Neutrophil (primary cell): ENCODE data around the gene LYZL6.

Source experiments
- H3K27ac ChIP-seq: fragments of 200-600 bp; sonication (generic); 2 replicates; pipeline ENCODE4 v1.5.1; 2016; ENCODE audit warnings: mild to moderate bottlenecking, moderate library complexity
- H3K27me3 ChIP-seq: fragments of 200-600 bp; sonication (generic); 2 replicates; pipeline ENCODE4 v1.6.0; 2016; ENCODE audit warnings: mild to moderate bottlenecking
- H3K36me3 ChIP-seq: fragments of 200-600 bp; sonication (generic); 2 replicates; pipeline ENCODE4 v1.5.1; 2017
- H3K4me1 ChIP-seq, 2 experiments: fragments of 200-600 bp in 1 of 2; sonication (generic) in 1 of 2; 1 replicate in 1 of 2; 2 replicates in 1 of 2; pipeline versions ENCODE4 v1.5.1 to v1.6.1; 2013 to 2016; ENCODE audit warnings: low read depth in 1 of 2, low read length in 1 of 2, mild to moderate bottlenecking in 1 of 2, moderate library complexity in 1 of 2; ENCODE audit not compliant: control insufficient read depth in 1 of 2, insufficient read depth in 1 of 2
- H3K4me3 ChIP-seq, 2 experiments: fragments of 200-600 bp in 1 of 2; sonication (generic) in 1 of 2; 1 replicate in 1 of 2; 2 replicates in 1 of 2; pipeline ENCODE4 v1.5.1; 2013 to 2016; ENCODE audit warnings: low read depth in 1 of 2, low read length in 1 of 2, mild to moderate bottlenecking in 1 of 2, moderate library complexity in 1 of 2
- H3K9me3 ChIP-seq: fragments of 200-600 bp; sonication (generic); 2 replicates; pipeline ENCODE4 v1.5.1; 2016
- TF ChIP-seq, protein P1 (sequence below): fragments of 200-600 bp; sonication (generic); IDR thresholded peaks from 2 replicates; pipeline ENCODE4 v1.5.1; 2016; ENCODE audit warnings: antibody characterized with exemption

Gene LYZL6

DNA sequence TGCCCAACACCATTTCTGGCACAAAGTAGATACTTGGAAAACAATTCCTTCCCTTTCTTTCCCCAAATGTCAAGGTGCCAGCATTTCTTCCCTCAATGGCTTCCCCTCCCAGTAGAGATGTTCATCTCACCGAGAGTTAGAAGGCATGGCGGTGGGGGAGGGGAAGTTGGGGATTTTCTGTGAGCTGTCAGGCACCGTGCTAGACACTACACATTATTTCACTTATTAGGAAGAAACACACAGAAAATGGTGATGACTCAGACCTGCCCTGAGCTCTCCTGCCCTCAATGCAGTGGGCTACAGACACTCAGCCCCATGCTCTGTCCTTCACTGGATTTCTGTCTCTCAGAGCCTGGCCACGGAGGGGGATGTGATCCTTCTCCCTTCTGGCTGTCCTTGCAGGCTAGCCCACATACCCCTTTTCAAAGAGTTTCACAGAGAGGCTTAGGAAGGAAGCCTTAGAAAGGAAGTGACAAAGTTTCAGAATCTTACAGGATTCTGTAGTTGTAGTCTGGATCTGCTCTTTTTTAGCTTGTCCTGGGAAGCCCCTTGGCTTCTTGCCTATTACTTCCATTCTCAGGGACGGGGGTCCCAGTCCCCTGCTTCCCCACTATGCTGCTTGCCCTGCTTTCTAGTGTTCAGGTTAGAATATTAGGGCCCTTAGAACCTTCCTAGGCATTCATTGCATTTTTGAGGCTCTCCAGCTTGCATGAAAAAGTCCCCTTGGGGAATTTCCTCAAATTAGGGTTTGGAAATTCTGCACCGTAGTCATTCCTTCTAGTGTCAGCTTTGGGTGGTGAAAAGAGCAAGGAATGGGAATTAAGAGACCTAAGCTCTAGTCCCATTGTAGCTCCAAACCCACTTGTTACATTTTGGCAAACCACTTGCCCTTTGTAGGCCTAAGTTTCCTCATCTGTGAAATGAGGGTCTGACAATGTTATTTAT is 51.1 kb downstream of the LYZL6 start:
- Histone ChIP-seq H3K4me1 (peaks cover 0 to 7% of the 10 kb centered on the region in 2 experiments), H3K9me3 (no peaks in the 10 kb centered on the region), H3K4me3 (no peak overlapping the region), H3K36me3 (no peaks in the 10 kb centered on the region), H3K27me3 (no peaks in the 10 kb centered on the region), H3K27ac (no peak overlapping the region)
- TF ChIP-seq, protein P1, sequence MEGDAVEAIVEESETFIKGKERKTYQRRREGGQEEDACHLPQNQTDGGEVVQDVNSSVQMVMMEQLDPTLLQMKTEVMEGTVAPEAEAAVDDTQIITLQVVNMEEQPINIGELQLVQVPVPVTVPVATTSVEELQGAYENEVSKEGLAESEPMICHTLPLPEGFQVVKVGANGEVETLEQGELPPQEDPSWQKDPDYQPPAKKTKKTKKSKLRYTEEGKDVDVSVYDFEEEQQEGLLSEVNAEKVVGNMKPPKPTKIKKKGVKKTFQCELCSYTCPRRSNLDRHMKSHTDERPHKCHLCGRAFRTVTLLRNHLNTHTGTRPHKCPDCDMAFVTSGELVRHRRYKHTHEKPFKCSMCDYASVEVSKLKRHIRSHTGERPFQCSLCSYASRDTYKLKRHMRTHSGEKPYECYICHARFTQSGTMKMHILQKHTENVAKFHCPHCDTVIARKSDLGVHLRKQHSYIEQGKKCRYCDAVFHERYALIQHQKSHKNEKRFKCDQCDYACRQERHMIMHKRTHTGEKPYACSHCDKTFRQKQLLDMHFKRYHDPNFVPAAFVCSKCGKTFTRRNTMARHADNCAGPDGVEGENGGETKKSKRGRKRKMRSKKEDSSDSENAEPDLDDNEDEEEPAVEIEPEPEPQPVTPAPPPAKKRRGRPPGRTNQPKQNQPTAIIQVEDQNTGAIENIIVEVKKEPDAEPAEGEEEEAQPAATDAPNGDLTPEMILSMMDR, result no peak

DNA sequence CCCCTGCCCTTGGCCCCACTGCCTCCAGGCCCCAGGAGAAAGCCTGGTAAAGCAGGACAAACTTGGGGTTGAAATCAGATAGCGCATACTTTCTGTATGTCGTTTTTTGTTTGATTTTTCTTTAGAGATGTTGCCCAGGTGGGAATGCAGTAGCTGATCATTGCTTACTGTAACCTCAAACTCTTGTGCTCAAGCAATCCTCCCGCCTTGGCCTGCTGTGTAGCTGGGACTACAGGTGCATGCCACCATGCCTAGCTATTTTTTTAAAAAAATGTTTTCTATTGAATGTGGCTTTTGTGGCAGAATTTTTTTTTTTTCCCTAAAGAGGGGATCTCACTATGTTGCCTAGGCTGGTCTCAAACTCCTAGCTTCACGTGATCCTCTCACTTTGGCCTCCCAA is 52.2 kb downstream of the LYZL6 start:
- Histone ChIP-seq H3K36me3 (no peaks in the 10 kb centered on the region), H3K9me3 (no peaks in the 10 kb centered on the region), H3K27me3 (no peaks in the 10 kb centered on the region), H3K4me1 (peaks cover 0 to 6% of the 10 kb centered on the region in 2 experiments), H3K4me3 (no peak overlapping the region), H3K27ac (no peak overlapping the region)
- TF ChIP-seq, protein P1, result no peak

DNA sequence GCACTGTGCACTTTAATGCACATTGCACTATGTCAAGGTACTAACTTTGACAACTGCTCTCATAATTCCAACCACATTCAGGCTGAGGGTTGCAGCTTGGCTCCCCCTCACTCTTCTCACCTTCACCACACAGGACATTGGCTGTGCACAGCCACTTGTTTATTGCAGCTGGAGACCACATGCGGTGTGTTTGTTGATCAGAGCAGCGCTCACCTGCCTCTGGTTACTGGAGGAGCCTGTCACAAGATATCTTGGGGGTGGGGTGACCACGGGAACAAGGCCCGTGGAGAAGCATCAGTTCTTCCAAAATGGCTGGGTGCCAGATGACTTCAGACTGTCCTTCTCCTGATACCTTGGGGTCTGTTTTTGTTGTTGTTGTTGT is 52.7 kb downstream of the LYZL6 start:
- TF ChIP-seq, protein P1, result no peak
- Histone ChIP-seq H3K36me3 (no peaks in the 10 kb centered on the region), H3K27me3 (no peaks in the 10 kb centered on the region), H3K4me1 (peaks cover 0 to 1% of the 10 kb centered on the region in 2 experiments), H3K4me3 (no peak overlapping the region), H3K9me3 (no peaks in the 10 kb centered on the region), H3K27ac (no peak overlapping the region)

DNA sequence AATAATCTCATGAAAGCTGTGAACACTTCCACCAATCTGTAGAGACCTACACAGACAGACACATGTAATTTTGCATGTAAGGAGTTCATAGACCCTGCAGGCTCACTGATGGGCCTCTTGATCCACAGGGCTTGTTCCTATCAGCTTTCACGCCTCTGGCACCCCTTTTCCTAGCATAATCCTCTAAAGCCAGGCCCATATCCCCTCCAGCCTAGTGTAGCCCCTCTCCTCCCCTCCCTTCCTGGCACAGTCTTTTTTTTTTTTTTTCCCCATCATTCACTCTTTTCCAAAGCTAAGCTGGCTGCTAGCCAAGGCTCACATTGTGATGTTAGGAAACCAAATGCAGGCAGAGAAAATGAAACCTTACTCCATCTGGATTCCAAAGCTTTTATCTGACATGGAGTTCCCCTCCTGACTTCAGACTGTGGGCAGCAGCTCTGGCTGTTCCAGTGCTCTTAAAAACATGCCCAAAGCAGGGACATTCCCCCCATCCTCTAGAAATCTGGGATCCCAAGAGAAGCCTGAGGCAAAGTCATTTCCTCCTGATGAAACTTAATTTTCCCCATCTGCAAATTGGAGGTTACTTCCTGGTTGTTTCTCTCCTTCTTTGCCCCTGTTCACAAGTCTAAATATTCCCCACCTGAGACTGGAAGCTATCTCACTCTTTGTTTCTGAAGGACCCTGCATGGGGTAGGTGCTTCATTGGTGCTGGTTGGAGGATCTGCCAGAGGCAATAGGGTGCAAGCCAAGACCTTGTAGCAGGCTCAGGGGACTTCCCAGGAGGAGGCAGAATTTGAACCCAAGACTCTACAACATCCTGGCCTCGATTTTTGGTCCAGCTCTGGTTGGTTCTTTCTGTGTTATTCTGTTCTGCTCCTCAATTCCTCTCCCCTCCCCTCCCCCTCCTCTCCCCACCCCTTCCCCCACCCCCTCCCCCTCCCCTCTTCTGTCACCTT is 53.4 kb downstream of the LYZL6 start:
- H3K4me3 ChIP-seq, result no peak overlapping the region
- TF ChIP-seq, protein P1, result no peak
- H3K4me1 ChIP-seq, result no peaks in the 10 kb centered on the region
- H3K27me3 ChIP-seq, result no peaks in the 10 kb centered on the region
- H3K36me3 ChIP-seq, result no peaks in the 10 kb centered on the region
- no peak overlapping the region for H3K27ac ChIP-seq
- no peaks in the 10 kb centered on the region for H3K9me3 ChIP-seq

DNA sequence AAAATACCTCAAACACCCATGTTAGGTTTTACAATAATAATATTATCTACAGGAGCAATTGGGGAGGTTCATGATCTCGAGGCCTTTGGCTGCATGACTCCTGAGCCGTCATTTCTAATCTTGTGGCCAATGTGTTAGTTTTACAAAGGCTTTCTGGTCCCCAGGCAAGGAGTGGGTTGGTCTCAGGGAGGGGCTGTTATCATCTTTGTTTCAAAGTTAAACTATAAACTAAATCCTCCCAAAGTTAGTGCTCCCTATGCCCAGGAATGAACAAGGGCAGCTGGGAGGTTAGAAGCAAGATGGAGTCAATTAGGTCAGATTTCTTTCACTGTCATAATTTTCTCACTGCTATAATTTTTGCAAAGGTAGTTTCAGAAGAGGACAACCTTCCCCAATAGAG is 54.3 kb downstream of the LYZL6 start:
- Histone ChIP-seq H3K4me1 (no peaks in the 10 kb centered on the region), H3K27ac (no peak overlapping the region)
- TF ChIP-seq, protein P1, result no peak

More for the DNA sequence above, 54.3 kb downstream of the LYZL6 start:
- Histone ChIP-seq H3K36me3 (no peaks in the 10 kb centered on the region), H3K27me3 (no peaks in the 10 kb centered on the region), H3K4me3 (no peak overlapping the region), H3K9me3 (no peaks in the 10 kb centered on the region)
